DMS153 (cell line): ENCODE results near the gene KCNH5.

Source experiments
- DNase-seq: peaks from one replicate; lab custom pipeline; 2025; lab: John Stamatoyannopoulos, UW

KCNH5 gene

GRCh38 chr14:62673014-62673755 is 372.1 kb downstream of the KCNH5 start:
- no peak for DNase-seq

- no peak for DNase-seq
These were observed 374.7 kb downstream of the KCNH5 start for GRCh38 chr14:62670526-62670925.

- DNase-seq, result no peak
These were observed 377.8 kb downstream of the KCNH5 start for GRCh38 chr14:62667421-62667914.

GRCh38 chr14:62665286-62665685 is 380.0 kb downstream of the KCNH5 start:
- DNase-seq, result no peak

GRCh38 chr14:62663456-62663821 is 381.8 kb downstream of the KCNH5 start:
- DNase-seq, result no peak

- DNase-seq, result no peak
These were observed 382.3 kb downstream of the KCNH5 start for GRCh38 chr14:62662811-62663455.

GRCh38 chr14:62661818-62662217 is 383.4 kb downstream of the KCNH5 start:
- no peak for DNase-seq

- DNase-seq, result no peak
These were observed 386.6 kb downstream of the KCNH5 start for GRCh38 chr14:62658631-62659030.

GRCh38 chr14:62657376-62657775 is 387.9 kb downstream of the KCNH5 start:
- DNase-seq, result no peak

GRCh38 chr14:62655166-62655565 is 390.1 kb downstream of the KCNH5 start:
- no peak for DNase-seq

GRCh38 chr14:62654641-62655040 is 390.6 kb downstream of the KCNH5 start:
- no peak for DNase-seq
